Measurements from ENCODE around the gene PLA2G15. TPM values are rescaled to one million over a fixed set of nuclear protein-coding genes. Genes with fewer than 3 reads are reported as not detected.

PLA2G15 gene
- total and polyA plus RNA-seq, 2 of the 13 experiments (the other 11 are each of a cell fraction or from before 2014, with no cell fraction given), result 14.4 to 23.7 TPM

DNA sequence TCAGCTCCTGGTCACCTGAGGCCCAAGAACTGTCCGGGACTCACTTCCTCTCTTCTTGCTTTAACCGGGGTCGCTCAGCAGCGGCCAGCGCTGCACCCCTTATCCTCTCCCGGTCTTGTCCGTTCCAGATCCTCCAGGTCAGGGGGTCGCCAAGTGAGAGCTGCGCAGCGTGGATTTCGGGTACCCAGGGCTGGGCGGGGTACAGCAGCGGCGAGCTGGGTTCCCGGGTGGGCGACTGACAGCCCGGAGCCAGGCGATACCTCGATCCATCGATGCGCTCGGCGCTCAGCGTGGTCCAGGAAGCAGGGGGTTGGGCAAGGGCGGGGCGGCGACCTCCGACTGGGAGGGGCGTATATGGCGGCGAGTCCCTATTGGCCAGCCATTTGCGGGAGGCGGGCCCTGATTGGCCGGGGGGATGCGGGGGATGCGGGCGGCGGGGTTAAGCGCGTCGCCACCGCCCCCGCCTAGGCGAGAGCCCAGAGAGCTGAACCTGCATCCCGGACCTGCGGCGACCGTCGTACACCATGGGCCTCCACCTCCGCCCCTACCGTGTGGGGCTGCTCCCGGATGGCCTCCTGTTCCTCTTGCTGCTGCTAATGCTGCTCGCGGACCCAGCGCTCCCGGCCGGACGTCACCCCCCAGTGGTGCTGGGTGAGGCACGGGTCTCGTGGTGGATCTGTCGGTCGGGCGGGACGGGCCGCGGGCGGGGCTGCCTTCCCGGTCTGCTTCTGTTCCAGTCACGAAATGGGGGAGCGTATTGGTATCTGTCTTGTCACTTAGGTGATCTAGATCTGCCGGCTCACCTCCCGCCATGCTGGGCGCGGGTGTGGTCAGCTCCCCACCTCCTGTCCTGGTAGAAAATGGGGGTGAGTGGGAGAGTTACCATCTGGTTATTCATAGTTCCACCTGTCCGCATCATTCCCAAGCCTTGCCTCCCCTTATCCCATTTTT, at the start of gene PLA2G15 (continued):
- TF ChIP-seq ZBTB20 (CRISPR knock-in tag; IDR thresholded peaks at IDR 0.05; ENCODE audit: borderline replicate concordance, low read depth), result peak; percentile 74; the same call in 1 of the 2 replicates
- TF ChIP-seq ZNF567 (CRISPR knock-in tag; IDR thresholded peaks at IDR 0.05; ENCODE audit: borderline replicate concordance), result peak; percentile 92
- TF ChIP-seq, protein P1, sequence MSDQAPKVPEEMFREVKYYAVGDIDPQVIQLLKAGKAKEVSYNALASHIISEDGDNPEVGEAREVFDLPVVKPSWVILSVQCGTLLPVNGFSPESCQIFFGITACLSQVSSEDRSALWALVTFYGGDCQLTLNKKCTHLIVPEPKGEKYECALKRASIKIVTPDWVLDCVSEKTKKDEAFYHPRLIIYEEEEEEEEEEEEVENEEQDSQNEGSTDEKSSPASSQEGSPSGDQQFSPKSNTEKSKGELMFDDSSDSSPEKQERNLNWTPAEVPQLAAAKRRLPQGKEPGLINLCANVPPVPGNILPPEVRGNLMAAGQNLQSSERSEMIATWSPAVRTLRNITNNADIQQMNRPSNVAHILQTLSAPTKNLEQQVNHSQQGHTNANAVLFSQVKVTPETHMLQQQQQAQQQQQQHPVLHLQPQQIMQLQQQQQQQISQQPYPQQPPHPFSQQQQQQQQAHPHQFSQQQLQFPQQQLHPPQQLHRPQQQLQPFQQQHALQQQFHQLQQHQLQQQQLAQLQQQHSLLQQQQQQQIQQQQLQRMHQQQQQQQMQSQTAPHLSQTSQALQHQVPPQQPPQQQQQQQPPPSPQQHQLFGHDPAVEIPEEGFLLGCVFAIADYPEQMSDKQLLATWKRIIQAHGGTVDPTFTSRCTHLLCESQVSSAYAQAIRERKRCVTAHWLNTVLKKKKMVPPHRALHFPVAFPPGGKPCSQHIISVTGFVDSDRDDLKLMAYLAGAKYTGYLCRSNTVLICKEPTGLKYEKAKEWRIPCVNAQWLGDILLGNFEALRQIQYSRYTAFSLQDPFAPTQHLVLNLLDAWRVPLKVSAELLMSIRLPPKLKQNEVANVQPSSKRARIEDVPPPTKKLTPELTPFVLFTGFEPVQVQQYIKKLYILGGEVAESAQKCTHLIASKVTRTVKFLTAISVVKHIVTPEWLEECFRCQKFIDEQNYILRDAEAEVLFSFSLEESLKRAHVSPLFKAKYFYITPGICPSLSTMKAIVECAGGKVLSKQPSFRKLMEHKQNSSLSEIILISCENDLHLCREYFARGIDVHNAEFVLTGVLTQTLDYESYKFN (CRISPR knock-in tag; conservative IDR thresholded peaks at IDR 0.05), result peak; percentile 26
- 0 out of 2 replicates have a peak, but pooled peaks have one; percentile 8 for TF ChIP-seq ZNF746 (CRISPR knock-in tag; IDR thresholded peaks at IDR 0.05)
- peak; percentile 73 for TF ChIP-seq ZNF335 (CRISPR knock-in tag; IDR thresholded peaks at IDR 0.05)
- TF ChIP-seq NBN (conservative IDR thresholded peaks at IDR 0.05), result no peak
- no peak; the same call in 1 of the 2 replicates for TF ChIP-seq GTF3A (CRISPR knock-in tag; conservative IDR thresholded peaks at IDR 0.05)
- TF ChIP-seq GLI4 (CRISPR knock-in tag; IDR thresholded peaks at IDR 0.05; ENCODE audit: borderline replicate concordance), result peak; percentile 62; the same call in 1 of the 2 replicates
- no peak; the same call in 1 of the 2 replicates for TF ChIP-seq JDP2 (CRISPR knock-in tag; IDR thresholded peaks at IDR 0.05; ENCODE audit: borderline replicate concordance)
- no peak for TF ChIP-seq ZNF468 (CRISPR knock-in tag; IDR thresholded peaks at IDR 0.05)
- TF ChIP-seq KDM5B (CRISPR knock-in tag; IDR thresholded peaks at IDR 0.05; ENCODE audit: borderline replicate concordance), result peak; percentile 87
- no peak for TF ChIP-seq ADNP (CRISPR knock-in tag; IDR thresholded peaks at IDR 0.05)
- TF ChIP-seq ARHGAP35 (CRISPR knock-in tag; IDR thresholded peaks at IDR 0.05; ENCODE audit: borderline replicate concordance), result no peak; the same call in 1 of the 2 replicates
- TF ChIP-seq, protein P2, sequence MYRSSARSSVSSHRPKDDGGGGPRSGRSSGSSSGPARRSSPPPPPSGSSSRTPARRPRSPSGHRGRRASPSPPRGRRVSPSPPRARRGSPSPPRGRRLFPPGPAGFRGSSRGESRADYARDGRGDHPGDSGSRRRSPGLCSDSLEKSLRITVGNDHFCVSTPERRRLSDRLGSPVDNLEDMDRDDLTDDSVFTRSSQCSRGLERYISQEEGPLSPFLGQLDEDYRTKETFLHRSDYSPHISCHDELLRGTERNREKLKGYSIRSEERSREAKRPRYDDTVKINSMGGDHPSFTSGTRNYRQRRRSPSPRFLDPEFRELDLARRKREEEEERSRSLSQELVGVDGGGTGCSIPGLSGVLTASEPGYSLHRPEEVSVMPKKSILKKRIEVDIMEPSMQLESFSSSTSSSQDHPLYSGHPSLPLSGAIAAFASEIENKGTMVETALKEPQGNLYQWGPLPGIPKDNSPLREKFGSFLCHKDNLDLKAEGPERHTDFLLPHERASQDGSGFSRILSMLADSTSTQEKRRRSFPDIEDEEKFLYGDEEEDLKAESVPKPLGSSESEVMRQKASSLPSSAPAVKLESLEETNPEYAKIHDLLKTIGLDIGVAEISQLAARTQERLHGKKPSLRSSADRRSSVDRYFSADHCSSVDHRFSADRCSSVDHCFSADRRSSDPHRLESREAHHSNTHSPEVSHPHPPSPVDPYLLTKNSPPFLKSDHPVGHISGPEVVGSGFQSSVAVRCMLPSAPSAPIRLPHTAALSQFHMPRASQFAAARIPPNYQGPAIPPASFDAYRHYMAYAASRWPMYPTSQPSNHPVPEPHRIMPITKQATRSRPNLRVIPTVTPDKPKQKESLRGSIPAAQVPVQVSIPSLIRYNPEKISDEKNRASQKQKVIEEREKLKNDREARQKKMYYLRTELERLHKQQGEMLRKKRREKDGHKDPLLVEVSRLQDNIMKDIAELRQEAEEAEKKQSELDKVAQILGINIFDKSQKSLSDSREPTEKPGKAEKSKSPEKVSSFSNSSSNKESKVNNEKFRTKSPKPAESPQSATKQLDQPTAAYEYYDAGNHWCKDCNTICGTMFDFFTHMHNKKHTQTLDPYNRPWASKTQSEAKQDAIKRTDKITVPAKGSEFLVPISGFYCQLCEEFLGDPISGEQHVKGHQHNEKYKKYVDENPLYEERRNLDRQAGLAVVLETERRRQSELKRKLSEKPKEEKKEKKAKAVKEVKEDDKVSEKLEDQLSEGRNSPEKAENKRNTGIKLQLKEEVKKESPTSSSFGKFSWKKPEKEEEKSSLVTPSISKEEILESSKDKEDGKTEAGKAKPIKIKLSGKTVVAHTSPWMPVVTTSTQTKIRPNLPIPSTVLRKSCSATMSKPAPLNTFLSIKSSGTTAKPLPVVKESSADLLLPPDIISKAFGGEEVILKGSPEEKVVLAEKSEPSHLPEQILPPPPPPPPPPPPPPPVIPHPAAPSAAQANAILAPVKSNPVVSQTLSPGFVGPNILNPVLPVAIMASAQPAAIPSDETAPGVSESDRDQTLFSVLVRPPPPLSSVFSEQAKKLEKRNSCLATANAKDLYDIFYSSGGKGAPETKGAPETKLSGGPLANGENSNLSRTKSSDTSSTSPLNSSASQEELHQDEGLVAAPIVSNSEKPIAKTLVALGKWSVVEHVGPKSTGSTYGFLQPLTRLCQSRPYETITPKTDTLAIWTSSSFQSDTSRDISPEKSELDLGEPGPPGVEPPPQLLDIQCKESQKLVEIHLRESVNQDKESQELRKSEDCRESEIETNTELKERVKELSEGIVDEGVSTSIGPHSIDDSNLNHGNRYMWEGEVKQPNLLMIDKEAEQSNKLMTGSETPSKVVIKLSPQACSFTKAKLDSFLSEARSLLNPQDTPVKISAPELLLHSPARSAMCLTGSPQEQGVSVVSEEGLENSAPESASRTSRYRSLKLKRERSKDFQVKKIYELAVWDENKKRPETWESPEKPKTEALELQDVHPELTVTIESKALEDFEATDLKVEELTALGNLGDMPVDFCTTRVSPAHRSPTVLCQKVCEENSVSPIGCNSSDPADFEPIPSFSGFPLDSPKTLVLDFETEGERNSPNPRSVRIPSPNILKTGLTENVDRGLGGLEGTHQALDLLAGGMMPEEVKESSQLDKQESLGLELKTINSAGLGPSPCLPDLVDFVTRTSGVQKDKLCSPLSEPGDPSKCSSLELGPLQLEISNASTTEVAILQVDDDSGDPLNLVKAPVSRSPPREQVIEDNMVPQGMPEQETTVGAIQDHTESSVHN (CRISPR knock-in tag; IDR thresholded peaks at IDR 0.05), result no peak; the same call in 1 of the 2 replicates
- TF ChIP-seq KAT8 (CRISPR knock-in tag; IDR thresholded peaks at IDR 0.05), result peak; percentile 70
- TF ChIP-seq KMT2A (CRISPR knock-in tag; IDR thresholded peaks at IDR 0.05), result peak; percentile 85; the same call in 1 of the 2 replicates
- TF ChIP-seq THAP11 (CRISPR knock-in tag; IDR thresholded peaks at IDR 0.05), result peak; percentile 84

Data from HepG2 (cell line).